OCI-M2 (cell line): ENCODE data around the gene BRD3OS.

Source experiments
- DNase-seq: peaks from one replicate; lab custom pipeline; 2025; ENCODE audit not compliant: unreplicated experiment; lab: John Stamatoyannopoulos, UW

The BRD3OS gene

DNA sequence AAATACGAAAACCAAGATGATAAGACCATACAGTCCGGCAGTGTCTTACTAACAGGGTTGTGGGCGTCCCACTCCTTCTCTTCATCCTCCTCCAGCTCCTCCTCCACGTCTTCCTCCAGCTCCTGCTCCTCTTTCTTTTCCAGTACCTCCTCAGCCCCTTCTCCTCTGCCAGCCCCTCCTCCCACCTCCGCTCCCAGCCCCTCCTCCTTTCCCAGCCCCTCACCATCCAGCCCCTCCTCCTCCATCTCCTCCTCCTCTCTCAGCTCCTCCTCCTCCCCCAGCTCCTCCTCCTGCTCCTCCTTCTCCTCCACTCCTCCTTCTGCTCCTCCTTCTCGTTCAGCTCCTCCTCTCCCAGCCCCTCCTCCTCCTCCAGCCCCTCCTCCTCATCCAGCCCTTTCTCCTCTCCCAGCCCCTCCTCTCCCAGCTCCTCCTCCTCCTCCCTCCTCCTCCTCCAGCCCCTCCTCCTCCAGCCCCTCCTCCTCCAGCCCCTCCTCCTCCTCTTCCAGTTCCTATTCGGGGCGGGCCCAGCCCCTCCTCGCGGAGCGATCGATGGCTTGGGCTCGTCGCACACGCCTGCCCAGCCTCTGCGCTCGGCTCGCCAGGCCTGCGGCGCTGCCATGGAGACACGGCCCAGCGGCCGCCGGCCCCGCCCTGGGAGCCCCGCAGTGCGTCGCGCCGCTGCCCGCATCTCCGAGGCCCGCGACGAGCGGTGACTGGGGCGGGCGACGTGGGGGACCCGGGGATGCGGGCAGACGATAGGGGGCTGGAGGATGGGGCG lies at the start of gene BRD3OS:
TSS of gene BRD3OS (plus strand) at position 654 of the 778 bp plus-strand sequence. CDS start 1,267 bp downstream, outside the sequence.
- peak; percentile 40 for DNase-seq

DNA sequence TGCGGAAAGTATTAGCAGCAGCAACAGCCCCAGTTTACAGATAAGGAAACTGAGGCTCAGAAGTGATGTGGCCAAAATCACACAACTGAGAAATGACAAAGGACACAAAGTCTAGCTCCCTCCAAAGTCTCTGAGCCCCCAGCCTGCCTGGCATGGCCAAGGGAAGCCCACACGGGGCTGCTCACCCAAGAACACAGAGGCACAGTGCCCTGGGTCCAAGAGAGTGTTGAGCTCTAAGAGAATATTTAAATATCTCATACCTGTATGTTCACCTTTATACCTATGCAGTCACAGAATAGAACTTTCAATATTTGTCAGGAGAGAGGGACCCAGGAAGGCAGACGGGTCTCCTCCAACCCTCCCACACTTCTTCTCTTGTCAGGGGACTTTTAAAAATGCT lies 49.8 kb upstream of the BRD3OS start:
- no peak for DNase-seq

DNA sequence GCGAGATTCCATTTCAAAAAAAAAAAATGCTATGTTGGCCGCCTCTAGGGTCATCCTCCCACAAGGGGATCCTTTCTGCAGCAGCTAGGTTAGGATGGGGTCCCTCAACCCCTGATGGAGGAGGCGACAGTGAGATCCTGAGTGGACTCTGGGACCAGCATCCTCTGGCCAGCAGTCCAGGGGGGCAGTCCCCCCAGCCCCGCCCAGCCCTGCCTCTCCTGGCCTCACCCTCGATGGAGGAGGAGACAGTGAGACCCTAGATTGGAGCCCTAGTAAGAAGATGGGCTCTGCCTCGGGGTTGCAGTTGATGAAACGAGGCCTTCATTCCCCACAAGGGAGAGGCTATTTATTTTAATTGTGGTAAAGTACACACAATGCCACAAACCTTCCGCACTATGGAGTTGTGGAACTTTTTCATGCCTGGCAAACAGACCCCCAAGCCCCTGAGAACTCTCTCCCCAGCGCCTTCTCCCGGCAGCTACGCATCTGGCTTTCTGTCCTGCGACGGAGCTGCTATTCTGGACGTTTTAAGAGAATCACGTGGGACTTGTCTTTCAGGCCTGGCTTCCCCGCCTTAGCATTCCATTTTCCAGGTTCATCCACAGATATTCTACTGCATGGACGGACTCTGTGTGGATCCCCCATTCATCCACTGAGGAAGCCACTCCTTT lies 49.0 kb upstream of the BRD3OS start:
- DNase-seq = no peak

DNA sequence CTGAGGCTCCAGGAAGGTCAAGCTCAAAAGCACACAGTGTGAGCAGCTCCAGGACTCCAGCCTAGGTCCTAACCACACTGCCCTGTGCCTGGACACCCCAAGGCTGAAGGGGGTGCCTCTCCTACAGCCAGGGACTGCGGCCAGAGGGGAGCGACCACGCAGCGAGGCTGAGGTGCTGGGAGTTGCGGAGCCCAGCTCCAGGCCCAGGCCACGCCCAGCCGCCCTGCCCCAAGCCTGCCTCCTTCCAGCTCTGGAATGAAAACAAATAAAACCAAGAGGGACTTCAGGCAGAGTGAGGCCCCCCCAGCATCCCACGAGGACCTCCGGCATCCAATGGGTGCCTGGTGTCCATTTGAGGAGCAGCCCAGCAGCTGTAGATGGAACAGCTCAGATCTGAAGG lies 48.4 kb upstream of the BRD3OS start:
- DNase-seq = no peak

- no peak for DNase-seq
These were observed 47.7 kb upstream of the BRD3OS start for GRCh38 chr9:133977421-133978201.

GRCh38 chr9:133978226-133978898 lies 46.9 kb upstream of the BRD3OS start:
- no peak for DNase-seq

DNA sequence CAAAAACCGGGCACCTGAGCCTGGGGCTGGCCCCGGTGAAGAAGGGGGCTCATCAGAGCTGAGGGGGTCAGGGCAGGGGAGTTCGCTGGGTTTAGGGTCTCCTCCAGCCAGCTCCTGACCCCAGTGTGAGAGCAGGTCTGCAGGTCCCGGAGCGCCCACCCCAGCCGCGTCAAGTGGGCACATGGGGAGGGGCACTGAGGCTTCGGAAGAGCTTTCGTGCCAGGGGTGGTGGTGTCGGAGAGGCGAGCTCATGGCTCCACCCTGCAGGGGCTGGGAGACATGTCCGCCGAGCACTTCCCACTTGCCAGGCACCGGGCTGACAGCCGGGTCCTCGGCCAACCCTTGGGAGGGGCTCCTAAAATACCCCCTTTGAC lies 46.4 kb upstream of the BRD3OS start:
- no peak for DNase-seq

- no peak for DNase-seq
These were observed 45.9 kb upstream of the BRD3OS start for GRCh38 chr9:133979273-133979920.

DNA sequence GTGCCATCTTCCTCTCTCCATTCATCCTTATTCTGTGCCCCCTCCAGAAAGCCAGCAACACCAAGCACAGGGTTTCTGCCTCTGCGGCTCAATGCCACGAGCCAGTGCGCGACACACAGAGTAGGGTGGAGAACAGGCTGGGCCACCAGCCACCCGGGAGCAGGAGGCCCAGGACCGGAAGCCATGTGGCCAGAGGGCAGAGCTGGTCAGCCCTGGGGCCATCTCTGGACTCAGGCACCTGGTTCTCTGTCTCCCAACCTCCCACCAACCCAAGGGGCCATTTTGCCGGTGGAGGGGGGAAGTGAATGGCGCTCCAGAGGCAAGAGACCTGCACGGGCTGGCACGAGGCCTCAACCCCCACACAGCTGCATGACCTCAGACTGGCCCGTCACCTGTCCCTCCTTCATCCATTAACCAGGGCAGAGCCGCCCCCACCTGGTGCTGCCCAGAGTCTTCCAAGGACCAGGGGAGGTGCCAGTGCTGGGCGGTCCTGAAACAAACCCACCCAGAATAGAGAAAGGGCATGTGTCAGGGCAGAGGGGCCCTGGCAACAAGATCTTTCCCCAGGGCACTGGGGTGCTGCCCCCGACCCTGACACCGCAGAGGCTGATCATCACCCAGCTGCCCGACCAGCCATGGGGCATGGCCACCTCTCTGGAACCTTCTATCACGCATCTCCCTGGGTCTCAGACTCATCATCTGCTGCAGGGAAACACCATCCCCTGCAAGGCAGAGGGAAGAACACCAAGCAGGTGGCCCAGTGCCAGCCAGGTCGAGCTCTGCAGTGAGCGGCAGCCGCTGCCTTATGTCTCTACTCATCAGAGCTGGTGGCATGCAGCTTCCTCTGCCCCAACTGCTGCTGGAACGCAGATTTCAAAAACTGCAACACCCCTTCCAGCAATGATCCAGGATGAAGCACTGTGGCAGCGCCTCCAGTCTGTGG lies 45.1 kb upstream of the BRD3OS start:
- no peak for DNase-seq

DNA sequence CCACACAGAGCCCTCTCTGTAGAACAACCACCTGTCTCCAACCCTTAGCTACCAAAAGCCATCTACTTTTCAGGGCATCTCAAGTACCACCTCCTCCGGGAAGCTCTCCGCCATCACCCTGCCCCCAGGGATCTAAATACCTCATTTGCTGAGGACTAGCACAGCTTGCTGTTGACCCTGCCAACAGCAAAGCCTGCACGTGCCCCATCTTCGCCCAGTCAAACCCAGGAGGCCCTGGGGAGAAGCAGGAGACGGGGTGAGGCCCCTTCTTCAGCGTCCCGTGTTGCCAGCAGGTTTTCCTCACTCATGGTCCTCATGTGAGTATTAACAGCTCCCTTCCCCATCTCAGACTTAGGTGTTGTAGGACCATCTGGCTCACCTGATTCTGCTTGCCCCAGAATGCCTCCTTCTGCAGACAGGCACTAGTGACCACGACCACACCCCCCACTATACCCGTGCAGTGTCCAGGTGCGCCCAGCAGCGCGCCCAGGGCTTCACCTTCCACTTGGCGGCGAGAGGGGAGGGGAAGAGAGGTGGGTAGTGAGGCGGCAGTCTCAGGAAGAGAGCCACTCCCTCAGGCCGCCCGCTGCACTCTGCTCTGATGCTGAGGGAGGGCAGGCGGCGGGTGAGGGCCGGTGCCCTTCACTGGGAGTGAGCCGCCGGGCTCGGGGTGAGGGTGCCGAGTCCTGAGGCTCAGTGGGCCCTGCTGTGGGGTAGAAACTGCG lies 44.3 kb upstream of the BRD3OS start:
- DNase-seq = no peak

GRCh38 chr9:133981589-133981957 lies 43.7 kb upstream of the BRD3OS start:
- no peak for DNase-seq

- DNase-seq = no peak
These were observed 43.2 kb upstream of the BRD3OS start for GRCh38 chr9:133981958-133982681.

DNA sequence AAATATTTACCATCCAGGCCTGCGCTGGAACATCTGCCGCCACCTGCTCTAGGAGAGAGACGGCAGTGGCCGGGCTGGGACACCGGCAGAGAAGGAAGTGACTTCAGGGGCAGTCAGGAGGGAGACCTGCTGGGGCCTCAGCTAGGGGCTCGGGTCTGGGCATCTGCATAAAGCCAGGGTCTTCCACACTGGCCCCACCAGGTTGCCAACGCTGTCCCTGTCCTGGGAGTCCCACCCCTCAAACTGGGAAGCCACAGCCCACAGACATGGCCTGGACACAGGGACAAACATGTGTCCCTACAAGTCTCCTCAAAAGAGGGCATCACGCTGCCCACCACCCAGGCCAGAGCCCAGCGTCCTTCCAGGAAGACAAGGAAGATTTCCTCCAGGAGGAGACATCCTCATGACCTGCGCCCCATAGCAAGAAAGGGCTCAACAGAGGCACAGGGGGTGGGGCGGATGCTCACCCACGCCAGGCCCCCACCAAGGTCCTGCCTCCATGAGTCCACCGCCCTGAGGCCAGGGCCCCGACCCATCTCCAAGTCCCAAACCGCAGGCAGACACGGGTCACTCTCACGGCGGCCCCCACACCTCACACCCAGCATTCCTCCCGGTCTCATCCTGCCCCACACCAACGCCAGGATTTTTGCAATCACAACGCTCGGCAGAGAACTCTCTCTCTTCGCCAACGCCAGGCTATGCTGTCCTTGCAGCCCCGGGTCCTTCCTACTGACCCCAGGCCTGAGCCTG lies 42.1 kb upstream of the BRD3OS start:
- no peak for DNase-seq

DNA sequence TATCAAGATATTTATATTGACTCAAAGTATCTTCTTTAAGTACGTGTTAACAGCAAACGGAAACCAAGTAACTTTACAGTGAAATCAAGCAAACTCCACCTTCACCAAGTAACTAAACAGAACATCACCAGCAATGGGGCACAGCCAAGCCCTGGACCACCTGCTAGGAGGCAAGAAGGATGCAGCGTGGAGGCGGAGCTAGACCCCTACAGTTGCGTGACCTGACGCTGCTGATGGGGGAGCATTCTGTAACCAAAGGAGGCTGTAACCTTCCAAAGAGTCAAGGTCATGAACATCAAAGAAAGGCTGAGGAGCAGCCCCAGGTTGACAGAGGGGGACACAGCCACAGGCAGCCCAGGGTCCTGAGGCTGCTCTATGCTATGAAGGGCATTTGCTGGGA lies 39.2 kb upstream of the BRD3OS start:
- no peak for DNase-seq

DNA sequence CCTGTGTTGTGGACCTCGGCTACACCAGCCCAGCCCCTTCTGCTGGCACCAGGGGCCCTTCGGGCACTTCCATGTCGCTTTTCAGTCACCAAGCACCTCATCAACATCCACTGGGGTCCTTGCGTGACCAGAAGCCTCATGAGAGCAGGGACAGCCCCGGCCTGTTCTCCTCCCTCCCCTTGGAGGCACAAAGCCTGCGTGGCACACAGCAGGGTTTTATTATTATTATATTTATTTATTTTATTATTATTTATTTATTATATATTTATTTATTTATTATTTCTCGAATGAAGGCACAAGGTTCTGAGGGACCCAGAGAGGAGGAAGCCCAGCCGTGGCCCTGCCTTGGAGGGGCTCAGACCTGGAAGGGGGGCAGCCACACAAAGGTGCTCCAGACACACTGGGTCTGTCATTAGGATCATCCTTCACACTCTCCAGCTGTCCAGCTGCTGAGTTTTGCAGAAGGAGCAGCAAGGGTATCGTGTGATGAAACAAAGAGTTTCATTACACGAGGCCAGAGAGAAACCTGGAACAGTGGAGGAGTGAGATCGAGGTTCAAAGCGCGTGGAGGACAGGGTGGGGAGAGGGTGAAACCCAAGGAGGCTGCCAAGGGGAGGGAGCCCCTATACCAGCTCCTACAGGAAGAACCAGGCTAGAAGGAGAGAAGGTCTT lies 38.4 kb upstream of the BRD3OS start:
- no peak for DNase-seq

GRCh38 chr9:133987446-133987788 lies 37.9 kb upstream of the BRD3OS start:
- DNase-seq = no peak

- no peak for DNase-seq
These were observed 37.2 kb upstream of the BRD3OS start for GRCh38 chr9:133987946-133988665.
